Measurements from ENCODE around the gene CDH4. TPM values are rescaled to one million over a fixed set of nuclear protein-coding genes. Genes with fewer than 3 reads are reported as not detected.

The CDH4 gene
- total and polyA plus RNA-seq, 2 of the 8 experiments (the other 6 are each of a cell fraction or from before 2014, with no cell fraction given): 4.3 to 7.9 TPM

DNA sequence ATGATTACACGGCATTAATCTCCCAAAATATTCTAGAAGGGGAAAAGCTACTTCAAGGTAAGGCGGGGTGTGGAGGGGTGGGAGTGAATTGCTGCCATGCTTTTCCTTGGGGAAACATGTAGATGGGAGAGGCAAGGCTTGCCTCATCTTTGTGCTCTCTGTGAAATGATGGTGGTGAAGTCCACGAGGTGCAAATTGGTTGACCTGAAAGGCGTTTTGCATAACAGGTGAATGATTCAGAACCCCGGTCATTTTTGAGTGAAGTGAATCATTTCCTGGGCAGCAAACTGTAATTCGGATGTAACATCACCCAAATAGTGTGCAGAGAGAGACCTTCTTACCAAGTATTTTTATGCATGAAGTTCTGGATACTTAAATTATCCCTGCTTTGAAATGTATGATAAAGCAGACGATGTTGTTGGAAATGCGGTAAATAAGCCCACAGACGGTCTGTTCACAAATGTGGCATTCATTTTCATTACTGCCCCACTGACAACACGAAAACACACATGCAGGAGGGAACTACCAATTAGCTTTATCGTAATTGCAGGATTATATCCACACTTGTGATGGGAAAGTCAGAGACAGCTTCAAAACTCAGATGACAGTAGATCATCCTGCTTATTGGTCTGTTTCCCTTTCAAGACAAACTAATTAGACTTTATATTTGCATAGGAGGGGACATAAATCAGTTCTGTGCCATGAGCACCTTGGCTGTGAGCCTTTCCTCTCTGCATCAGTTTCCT is 3.0 kb downstream of the CDH4 start:
- H2BK5ac ChIP-seq (ENCODE audit: low read depth, low read length): no peak overlapping the region
- H4K91ac ChIP-seq (replicated peaks; ENCODE audit: insufficient read length, low read length): no peak overlapping the region
- H2BK15ac ChIP-seq (ENCODE audit: low read length): no peak overlapping the region
- DNase-seq (ENCODE audit: low read depth in 1 of 2, low spot score in 2 of 2) (no peak), FAIRE-seq (no peak)
- no peak overlapping the region for H4K5ac ChIP-seq (ENCODE audit: insufficient read length, low read depth, low read length)
- H3K79me1 ChIP-seq (ENCODE audit: low read depth, low read length): no peaks in the 10 kb centered on the region
- no peak overlapping the region for H3K56ac ChIP-seq (replicated peaks; ENCODE audit: insufficient read length, low read depth, low read length)
- peak overlapping the region in 1 of 2 experiments; percentile 92; a peak in 1 of 4 replicates for H3K4me2 ChIP-seq (ENCODE audit: insufficient read depth in 1 of 2, low read depth in 2 of 2, low read length in 2 of 2)
- H3K4ac ChIP-seq (replicated peaks; ENCODE audit: insufficient read length, low read depth, low read length): no peak overlapping the region
- peaks cover 0 to 16% (median 6%) of the 10 kb centered on the region in 4 experiments; a peak in 5 of 7 replicates for H3K4me1 ChIP-seq (replicated peaks in 1 of 4; ENCODE audit: control insufficient read depth in 3 of 4, insufficient read depth in 4 of 4, low read length in 3 of 4)
- H2BK120ac ChIP-seq (replicated peaks; ENCODE audit: low read depth, low read length): no peak overlapping the region
- no peaks in the 10 kb centered on the region for H3K9me3 ChIP-seq (ENCODE audit: insufficient read depth in 2 of 2, low read depth in 1 of 2, low read length in 1 of 2)
- H2BK20ac ChIP-seq (ENCODE audit: low read length): no peak overlapping the region
- no peak overlapping the region for H3K23ac ChIP-seq (ENCODE audit: insufficient read length)
- CTCF ChIA-PET (ENCODE audit: partially characterized antibody): interaction anchor here (1.2 to 7.2 kb wide), 2 partner anchors 7 to 403 kb away, joined by 3 to 39 read pairs; no protein-coding TSS in a partner anchor
- peaks cover 0 to 5% of the 10 kb centered on the region in 2 experiments for H4K20me1 ChIP-seq (replicated peaks in 1 of 2; ENCODE audit: control insufficient read depth in 1 of 2, insufficient read depth in 2 of 2, low read length in 2 of 2)
- no peaks in the 10 kb centered on the region for H3K79me2 ChIP-seq (ENCODE audit: control insufficient read depth in 1 of 2, insufficient read depth in 2 of 2, low read length in 2 of 2)
- H4K8ac ChIP-seq (ENCODE audit: extremely low read depth, insufficient read depth, low read length): no peak overlapping the region
- no peak overlapping the region for H2BK12ac ChIP-seq (ENCODE audit: low read depth, low read length)
- peak overlapping the region in 1 of 4 experiments; percentile 74; a peak in 1 of 8 replicates for H3K4me3 ChIP-seq (ENCODE audit: extremely low read depth in 1 of 4, insufficient read depth in 2 of 4, low read depth in 3 of 4, low read length in 4 of 4)
- peaks cover 14 to 54% (median 46%) of the 10 kb centered on the region in 4 experiments for H3K27me3 ChIP-seq (replicated peaks in 1 of 4; ENCODE audit: control insufficient read depth in 3 of 4, extremely low read depth in 1 of 4, insufficient read depth in 3 of 4, low read length in 3 of 4)
- POLR2A ChIA-PET (ENCODE audit: partially characterized antibody): no interaction called here
- WGBS, 2 experiments (ENCODE audit: extremely low coverage in 1 of 2, insufficient coverage in 1 of 2, insufficient read length in 1 of 2, insufficient replicate concordance in 2 of 2, low coverage in 1 of 2, low lambda C conversion rate in 2 of 2, missing lambda C conversion rate in 1 of 2): 81% methylated on average over 11 of the region's 11 CpGs; no CpG with 5 or more reads in 1 of the 2 experiments
- no peak overlapping the region for H3K14ac ChIP-seq (ENCODE audit: insufficient read length)
- no peak overlapping the region for H2AFZ ChIP-seq (ENCODE audit: low read length)
- no peak overlapping the region for H3K27ac ChIP-seq (ENCODE audit: low read depth, low read length)
- peaks cover 0 to 5% (median 2%) of the 10 kb centered on the region in 4 experiments; a peak in 1 of 8 replicates for H3K36me3 ChIP-seq (ENCODE audit: control insufficient read depth in 2 of 4, insufficient read depth in 4 of 4, low read length in 3 of 4)
- H3K18ac ChIP-seq (ENCODE audit: extremely low read depth, low read length): no peak overlapping the region
- H2AK5ac ChIP-seq (ENCODE audit: low read depth, low read length): no peak overlapping the region
- H3K23me2 ChIP-seq (ENCODE audit: low read depth, low read length): peaks cover 16% of the 10 kb centered on the region; the same call in 1 of the 2 replicates
- no peak overlapping the region for H3K9ac ChIP-seq (replicated peaks in 1 of 4; ENCODE audit: extremely low read depth in 1 of 4, low read depth in 3 of 4, low read length in 3 of 4)
- TF ChIP-seq CHD1 (IDR thresholded peaks at IDR 0.05; ENCODE audit: low read depth, low read length): no peak
- TF ChIP-seq FOSL1 (IDR thresholded peaks at IDR 0.05; ENCODE audit: insufficient read depth, low read depth, low read length): no peak
- TF ChIP-seq CBX5 (IDR thresholded peaks at IDR 0.05; ENCODE audit: low read depth, low read length): no peak
- no peak for TF ChIP-seq HDAC2 (IDR thresholded peaks at IDR 0.05; ENCODE audit: borderline replicate concordance in 1 of 2, low read depth in 2 of 2, low read length in 2 of 2)
- no peak for TF ChIP-seq GTF2F1 (IDR thresholded peaks at IDR 0.05; ENCODE audit: borderline replicate concordance, low read depth, low read length)
- no peak for TF ChIP-seq CREB1 (IDR thresholded peaks at IDR 0.05)
- no peak for TF ChIP-seq TAF7 (optimal IDR thresholded peaks at IDR 0.05; ENCODE audit: borderline replicate concordance, low read depth, low read length)
- TF ChIP-seq SRF (IDR thresholded peaks at IDR 0.05; ENCODE audit: low read depth, low read length): no peak
- no peak for TF ChIP-seq CTCF (IDR thresholded peaks at IDR 0.05; ENCODE audit: control extremely low read depth in 1 of 3, insufficient read depth in 1 of 3, low read depth in 1 of 3, low read length in 3 of 3)

Data from H1 (cell line).